HCT116 (cell line): Measurements from ENCODE around the gene PRKAA1. TPM values are rescaled to one million over a fixed set of nuclear protein-coding genes. Genes with fewer than 3 reads are reported as not detected.

Source experiments
- CBX3 ChIP-seq: IDR thresholded peaks from 2 replicates; pipeline ENCODE4 v1.6.1; 2012; ENCODE audit warnings: low read depth
- CEBPB ChIP-seq: IDR thresholded peaks from 2 replicates; pipeline ENCODE4 v1.6.1; 2012; ENCODE audit warnings: low read depth
- CTCF ChIP-seq, 3 experiments: fragments of 200-600 bp in 1 of 3; sonication (generic) in 1 of 3; IDR thresholded peaks in 2 of 3; conservative IDR thresholded peaks in 1 of 3; 2 replicates each; pipeline ENCODE4 v1.5.1; 2012 to 2017; ENCODE audit warnings: low read depth in 2 of 3, low read length in 2 of 3, antibody characterized with exemption in 1 of 3, borderline replicate concordance in 1 of 3, control low read depth in 1 of 3, mild to moderate bottlenecking in 1 of 3, mixed read lengths in 1 of 3, mixed run types in 1 of 3, moderate library complexity in 1 of 3; ENCODE audit not compliant: insufficient read depth in 1 of 3
- ELF1 ChIP-seq: IDR thresholded peaks from 2 replicates; pipeline ENCODE4 v1.6.1; 2012; ENCODE audit warnings: low read depth, borderline replicate concordance
- EZH2 ChIP-seq: fragments of 200-600 bp; sonication (generic); IDR thresholded peaks from 2 replicates; pipeline ENCODE4 v1.6.1; 2017; ENCODE audit warnings: antibody characterized with exemption, mixed run types
- FOSL1 ChIP-seq: IDR thresholded peaks from 2 replicates; pipeline ENCODE4 v1.6.1; 2012; ENCODE audit warnings: low read depth
- POLR2A ChIP-seq: IDR thresholded peaks from 2 replicates; pipeline ENCODE4 v1.7.0; 2011; ENCODE audit warnings: borderline replicate concordance; ENCODE audit not compliant: insufficient read depth, insufficient read length; ENCODE audit errors: extremely low read depth
- POLR2AphosphoS5 ChIP-seq: IDR thresholded peaks from 2 replicates; pipeline ENCODE4 v1.6.1; 2011; ENCODE audit warnings: mild to moderate bottlenecking, low read depth, low read length, moderate library complexity
- YY1 ChIP-seq: IDR thresholded peaks from 2 replicates; pipeline ENCODE4 v1.6.1; 2011; ENCODE audit warnings: low read length, low read depth, moderate library complexity, mild to moderate bottlenecking; ENCODE audit not compliant: insufficient replicate concordance; ENCODE audit errors: extremely low read depth
- ZNF274 ChIP-seq: fragments of 200-500 bp; sonication (Bioruptor generic); IDR thresholded peaks from 2 replicates; pipeline ENCODE4 v1.6.1; 2014; ENCODE audit warnings: mild to moderate bottlenecking, low read depth, low read length, inconsistent platforms
- total RNA-seq: library from RNA; stranded (reverse); gene quantifications from one replicate; pipeline ENCODE4 v1.2.1, GENCODE V29; 2021; ENCODE audit not compliant: unreplicated experiment
- TF ChIP-seq, protein P1 (sequence below): IDR thresholded peaks from 2 replicates; pipeline ENCODE4 v1.6.1; 2012; ENCODE audit warnings: low read depth

The PRKAA1 gene
- total RNA-seq, 1 experiment from 2014 or later = 53.5 TPM

DNA sequence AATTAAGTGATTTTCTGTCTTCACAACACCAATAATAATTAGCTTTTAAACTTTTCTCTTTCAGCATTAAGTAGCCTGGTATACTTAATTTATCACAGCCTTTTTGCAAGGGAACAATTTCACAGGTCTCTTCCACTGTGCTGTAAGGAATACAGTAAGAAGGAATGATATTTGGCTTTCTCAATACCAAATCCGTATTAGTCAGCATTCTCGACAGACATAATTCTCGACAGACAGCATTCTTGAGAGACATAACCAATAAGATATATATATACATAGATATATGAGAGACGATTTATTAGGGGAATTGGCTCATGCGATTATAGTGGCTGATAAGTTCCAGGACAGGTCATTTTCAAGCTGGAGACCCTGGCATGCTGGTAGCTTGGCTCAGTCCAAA lies 18.0 kb downstream of the PRKAA1 start (continued):
- TF ChIP-seq CTCF (IDR thresholded peaks at IDR 0.05 in 2 of 3, conservative IDR thresholded peaks at IDR 0.05 in 1 of 3; ENCODE audit: borderline replicate concordance in 1 of 3, insufficient read depth in 1 of 3, low read depth in 2 of 3, low read length in 2 of 3) = no peak
- TF ChIP-seq YY1 = no peak
- TF ChIP-seq POLR2AphosphoS5 = no peak
- TF ChIP-seq POLR2A = no peak
- TF ChIP-seq CBX3 = no peak
- TF ChIP-seq, protein P1, sequence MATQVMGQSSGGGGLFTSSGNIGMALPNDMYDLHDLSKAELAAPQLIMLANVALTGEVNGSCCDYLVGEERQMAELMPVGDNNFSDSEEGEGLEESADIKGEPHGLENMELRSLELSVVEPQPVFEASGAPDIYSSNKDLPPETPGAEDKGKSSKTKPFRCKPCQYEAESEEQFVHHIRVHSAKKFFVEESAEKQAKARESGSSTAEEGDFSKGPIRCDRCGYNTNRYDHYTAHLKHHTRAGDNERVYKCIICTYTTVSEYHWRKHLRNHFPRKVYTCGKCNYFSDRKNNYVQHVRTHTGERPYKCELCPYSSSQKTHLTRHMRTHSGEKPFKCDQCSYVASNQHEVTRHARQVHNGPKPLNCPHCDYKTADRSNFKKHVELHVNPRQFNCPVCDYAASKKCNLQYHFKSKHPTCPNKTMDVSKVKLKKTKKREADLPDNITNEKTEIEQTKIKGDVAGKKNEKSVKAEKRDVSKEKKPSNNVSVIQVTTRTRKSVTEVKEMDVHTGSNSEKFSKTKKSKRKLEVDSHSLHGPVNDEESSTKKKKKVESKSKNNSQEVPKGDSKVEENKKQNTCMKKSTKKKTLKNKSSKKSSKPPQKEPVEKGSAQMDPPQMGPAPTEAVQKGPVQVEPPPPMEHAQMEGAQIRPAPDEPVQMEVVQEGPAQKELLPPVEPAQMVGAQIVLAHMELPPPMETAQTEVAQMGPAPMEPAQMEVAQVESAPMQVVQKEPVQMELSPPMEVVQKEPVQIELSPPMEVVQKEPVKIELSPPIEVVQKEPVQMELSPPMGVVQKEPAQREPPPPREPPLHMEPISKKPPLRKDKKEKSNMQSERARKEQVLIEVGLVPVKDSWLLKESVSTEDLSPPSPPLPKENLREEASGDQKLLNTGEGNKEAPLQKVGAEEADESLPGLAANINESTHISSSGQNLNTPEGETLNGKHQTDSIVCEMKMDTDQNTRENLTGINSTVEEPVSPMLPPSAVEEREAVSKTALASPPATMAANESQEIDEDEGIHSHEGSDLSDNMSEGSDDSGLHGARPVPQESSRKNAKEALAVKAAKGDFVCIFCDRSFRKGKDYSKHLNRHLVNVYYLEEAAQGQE = no peak
- TF ChIP-seq EZH2 = no peak
- no peak for TF ChIP-seq CEBPB
- TF ChIP-seq ZNF274 = no peak
- TF ChIP-seq ELF1 = no peak
- TF ChIP-seq FOSL1 = no peak
